Measurements from ENCODE around the gene LSR.
A peak's percentile ranks its signal among the peaks of the same experiment; 100 is the strongest.

The LSR gene

GRCh38 chr19:35248310-35249145 is at the start of gene LSR:
TSS of gene LSR (plus strand) at chr19:35249002. CDS start at chr19:35249023, 21 bp downstream.
- no peak for DNase-seq

- no peak for DNase-seq
These were observed 49.3 kb upstream of the LSR start for GRCh38 chr19:35199481-35199880.

- no peak for DNase-seq
These were observed 45.8 kb upstream of the LSR start for GRCh38 chr19:35202722-35203688.

- no peak for DNase-seq
These were observed 43.7 kb upstream of the LSR start for GRCh38 chr19:35204799-35205732.

GRCh38 chr19:35205733-35206323 is 43.0 kb upstream of the LSR start:
- no peak for DNase-seq

GRCh38 chr19:35206379-35206778 is 42.4 kb upstream of the LSR start:
- DNase-seq = no peak

- DNase-seq = no peak
These were observed 41.9 kb upstream of the LSR start for GRCh38 chr19:35206855-35207254.

- DNase-seq = no peak
These were observed 41.4 kb upstream of the LSR start for GRCh38 chr19:35207391-35207871.

- DNase-seq = no peak
These were observed 40.7 kb upstream of the LSR start for GRCh38 chr19:35208121-35208520.

- no peak for DNase-seq
These were observed 39.2 kb upstream of the LSR start for GRCh38 chr19:35209646-35210045.

- DNase-seq = no peak
These were observed 37.1 kb upstream of the LSR start for GRCh38 chr19:35211545-35212230.

GRCh38 chr19:35212241-35212640 is 36.6 kb upstream of the LSR start:
- DNase-seq = no peak

- peak; percentile 80 to 88 for DNase-seq
These were observed 34.9 kb upstream of the LSR start for GRCh38 chr19:35213663-35214632.

GRCh38 chr19:35214766-35215422 is 33.9 kb upstream of the LSR start:
- no peak for DNase-seq

- no peak for DNase-seq
These were observed 32.6 kb upstream of the LSR start for GRCh38 chr19:35216016-35216832.

- DNase-seq = peak; percentile 4
These were observed 31.8 kb upstream of the LSR start for GRCh38 chr19:35216833-35217648.

- DNase-seq = no peak
These were observed 31.2 kb upstream of the LSR start for GRCh38 chr19:35217649-35217990.

GRCh38 chr19:35219008-35219407 is 29.8 kb upstream of the LSR start:
- DNase-seq = no peak
